IMR-90 (cell line): ENCODE data around the gene BCL2L13.

ENCODE experiments used
- CEBPB ChIP-seq: IDR thresholded peaks from 2 replicates; pipeline ENCODE4 v1.6.1; 2012; ENCODE audit warnings: low read depth, low read length, improper control_type of control experiment
- POLR2A ChIP-seq: IDR thresholded peaks from 2 replicates; pipeline ENCODE4 v1.6.1; 2012; ENCODE audit warnings: mild to moderate bottlenecking, low read depth, low read length
- TF ChIP-seq, protein P1 (sequence below): conservative IDR thresholded peaks from 2 replicates; pipeline ENCODE4 v1.5.1; 2012; ENCODE audit warnings: mild to moderate bottlenecking, low read depth, low read length, improper control_type of control experiment

DNA sequence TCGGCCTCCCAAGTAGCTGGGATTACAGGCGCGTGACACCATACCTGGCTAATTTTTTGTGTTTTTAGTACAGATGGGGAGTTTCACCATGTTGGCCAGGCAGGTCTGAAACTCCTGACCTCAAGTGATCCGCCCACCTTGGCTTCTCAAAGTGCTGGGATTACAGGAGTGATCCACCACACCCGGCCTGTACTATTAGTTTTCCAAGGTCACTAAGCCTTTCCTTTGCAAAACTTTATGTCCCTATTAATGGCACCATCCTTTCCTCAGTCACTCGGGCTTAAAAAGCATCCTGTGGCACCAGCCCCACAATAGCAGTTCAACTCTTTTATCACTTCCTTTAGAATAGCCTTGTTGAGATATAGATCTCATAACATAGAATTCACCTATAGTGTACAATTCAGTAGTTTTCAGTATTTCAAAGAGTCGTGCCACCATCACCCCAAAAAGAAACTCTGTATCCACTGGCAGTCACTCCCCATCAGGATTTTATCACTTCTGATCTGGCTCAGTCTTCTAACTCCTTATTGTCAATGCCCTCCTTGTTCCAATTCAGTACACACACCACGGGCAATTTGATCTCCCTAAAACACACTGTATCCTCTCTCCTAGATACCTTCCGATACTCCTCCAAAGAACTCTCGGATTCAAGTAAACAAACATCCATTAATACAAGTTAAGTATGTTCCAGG lies 921 bp upstream of the BCL2L13 start:
- no peak for TF ChIP-seq POLR2A
- TF ChIP-seq, protein P1, sequence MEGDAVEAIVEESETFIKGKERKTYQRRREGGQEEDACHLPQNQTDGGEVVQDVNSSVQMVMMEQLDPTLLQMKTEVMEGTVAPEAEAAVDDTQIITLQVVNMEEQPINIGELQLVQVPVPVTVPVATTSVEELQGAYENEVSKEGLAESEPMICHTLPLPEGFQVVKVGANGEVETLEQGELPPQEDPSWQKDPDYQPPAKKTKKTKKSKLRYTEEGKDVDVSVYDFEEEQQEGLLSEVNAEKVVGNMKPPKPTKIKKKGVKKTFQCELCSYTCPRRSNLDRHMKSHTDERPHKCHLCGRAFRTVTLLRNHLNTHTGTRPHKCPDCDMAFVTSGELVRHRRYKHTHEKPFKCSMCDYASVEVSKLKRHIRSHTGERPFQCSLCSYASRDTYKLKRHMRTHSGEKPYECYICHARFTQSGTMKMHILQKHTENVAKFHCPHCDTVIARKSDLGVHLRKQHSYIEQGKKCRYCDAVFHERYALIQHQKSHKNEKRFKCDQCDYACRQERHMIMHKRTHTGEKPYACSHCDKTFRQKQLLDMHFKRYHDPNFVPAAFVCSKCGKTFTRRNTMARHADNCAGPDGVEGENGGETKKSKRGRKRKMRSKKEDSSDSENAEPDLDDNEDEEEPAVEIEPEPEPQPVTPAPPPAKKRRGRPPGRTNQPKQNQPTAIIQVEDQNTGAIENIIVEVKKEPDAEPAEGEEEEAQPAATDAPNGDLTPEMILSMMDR: no peak
- TF ChIP-seq CEBPB: no peak
